Stimulated activated CD8-positive, alpha-beta memory T cell treated with anti-CD3 and anti-CD28 coated beads, Interleukin-12 subunit alpha, Interleukin-12 subunit beta, amount 100 ng/mL, for 1 hour (primary cell): ENCODE measurements around the gene PIK3CB.
"Not testable (repeated sequence)": the region's sequence is repeated elsewhere in the genome, so short reads cannot be mapped to it uniquely, and the experiment has no call there.

Experiments used
- DNase-seq: peaks from one replicate; pipeline ENCODE4 v3.0.0-alpha.2; 2020; ENCODE audit warnings: low read depth

PIK3CB gene

DNA sequence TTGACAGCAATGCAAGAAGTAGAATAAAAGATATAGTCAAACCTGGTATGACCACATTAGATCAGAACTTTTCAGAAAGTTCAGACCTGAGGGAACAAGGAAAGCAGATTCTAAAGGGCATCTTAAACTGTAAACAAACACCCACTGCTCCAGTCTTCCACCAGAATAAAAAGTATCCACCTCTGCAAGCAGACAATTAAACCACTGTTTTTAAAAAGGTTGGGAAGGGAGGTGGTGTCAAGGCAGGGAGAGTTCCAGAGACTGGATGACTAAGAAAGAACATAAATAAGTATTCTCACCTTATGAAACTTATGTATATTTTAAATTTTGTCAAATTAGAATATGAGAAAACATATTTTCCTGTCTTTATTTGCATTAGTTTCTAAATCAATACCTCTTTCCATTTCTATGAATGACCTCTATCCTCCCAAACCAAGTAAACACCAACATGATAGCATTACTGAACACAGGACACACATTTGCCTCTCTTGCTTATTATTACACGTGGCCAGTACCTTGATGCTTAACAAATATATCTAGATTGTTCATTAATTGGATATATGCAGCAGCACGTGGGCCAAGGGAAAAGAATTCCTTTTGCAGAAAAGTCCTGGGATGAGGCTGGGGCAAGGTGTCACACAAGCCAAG lies 31.6 kb downstream of the PIK3CB start:
- DNase-seq: no peak

DNA sequence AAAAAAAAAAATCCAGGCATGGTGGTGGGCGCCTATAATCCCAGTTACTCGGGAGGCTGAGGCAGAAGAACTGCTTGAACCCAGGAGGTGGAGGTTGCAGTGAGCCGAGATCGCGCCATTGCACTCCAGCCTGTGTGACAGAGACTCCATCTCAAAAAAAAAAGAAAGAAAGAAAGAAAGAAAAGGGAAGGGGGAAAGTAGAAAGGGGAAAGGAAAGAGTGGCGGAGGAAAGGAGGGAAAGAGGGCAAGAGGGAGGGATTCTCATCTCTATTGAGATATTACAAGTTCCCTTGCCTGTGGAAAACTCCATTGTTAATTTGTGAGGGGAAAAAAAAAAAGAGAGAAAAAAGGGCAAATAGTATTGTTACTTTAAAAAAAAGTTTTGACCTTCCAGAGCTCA lies 32.5 kb downstream of the PIK3CB start:
- not testable (repeated sequence) for DNase-seq

DNA sequence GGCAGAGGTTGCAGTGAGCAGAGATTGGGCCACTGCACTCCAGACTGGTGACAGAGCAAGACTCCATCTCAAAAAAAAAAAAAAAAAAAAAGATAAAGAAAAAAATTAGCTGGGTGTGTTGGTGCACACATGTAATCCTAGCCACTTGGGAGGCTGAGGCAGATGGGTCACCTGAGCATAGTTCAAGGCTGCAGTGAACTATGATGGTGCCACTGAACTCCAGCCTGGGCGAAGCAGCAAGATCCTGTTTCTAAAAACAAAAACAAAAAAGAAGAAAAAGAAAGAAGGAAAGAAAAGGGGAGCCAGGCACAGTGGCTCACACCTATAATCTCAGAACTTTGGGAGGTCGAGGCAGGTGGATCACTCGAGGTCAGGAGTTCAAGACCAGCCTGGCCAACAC lies 32.9 kb downstream of the PIK3CB start:
- DNase-seq: no peak

DNA sequence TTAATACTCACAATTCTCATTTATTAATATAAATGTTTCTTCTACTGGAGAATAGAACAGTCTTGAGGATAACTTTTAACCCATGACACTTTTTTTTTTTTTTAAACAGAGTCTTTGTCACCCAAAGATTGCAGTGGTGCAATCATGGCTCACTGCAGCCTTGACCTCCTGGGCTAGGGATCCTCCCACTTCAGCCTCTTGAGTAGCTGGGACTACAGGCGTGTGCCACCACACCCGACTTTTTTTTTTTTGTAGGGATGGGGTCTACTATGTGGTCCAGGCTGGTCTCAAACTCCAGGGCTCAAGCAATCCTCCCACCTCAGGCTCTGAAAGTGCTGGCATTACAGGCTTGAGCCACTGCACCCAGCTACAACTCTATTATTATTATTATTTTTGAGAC lies 34.5 kb downstream of the PIK3CB start:
- no peak for DNase-seq

DNA sequence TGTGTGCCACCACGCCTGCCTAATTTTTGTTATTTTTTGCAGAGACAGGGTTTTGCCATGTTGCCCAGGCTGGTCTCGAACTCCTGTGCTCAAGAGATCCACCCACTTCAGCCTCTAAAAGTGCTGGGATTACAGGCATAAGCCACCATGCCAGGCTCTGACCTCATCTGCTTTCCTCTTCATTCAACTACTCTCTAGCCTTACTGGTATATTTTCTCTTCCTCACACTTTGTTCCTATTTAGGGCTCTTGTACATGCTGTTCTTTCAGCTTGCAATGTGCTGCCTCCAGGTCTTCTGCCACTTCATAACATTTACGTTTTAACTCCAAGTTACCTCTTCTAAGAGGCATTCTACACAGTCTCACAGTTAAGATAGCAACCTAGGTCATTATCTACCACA lies 34.9 kb downstream of the PIK3CB start:
- no peak for DNase-seq

DNA sequence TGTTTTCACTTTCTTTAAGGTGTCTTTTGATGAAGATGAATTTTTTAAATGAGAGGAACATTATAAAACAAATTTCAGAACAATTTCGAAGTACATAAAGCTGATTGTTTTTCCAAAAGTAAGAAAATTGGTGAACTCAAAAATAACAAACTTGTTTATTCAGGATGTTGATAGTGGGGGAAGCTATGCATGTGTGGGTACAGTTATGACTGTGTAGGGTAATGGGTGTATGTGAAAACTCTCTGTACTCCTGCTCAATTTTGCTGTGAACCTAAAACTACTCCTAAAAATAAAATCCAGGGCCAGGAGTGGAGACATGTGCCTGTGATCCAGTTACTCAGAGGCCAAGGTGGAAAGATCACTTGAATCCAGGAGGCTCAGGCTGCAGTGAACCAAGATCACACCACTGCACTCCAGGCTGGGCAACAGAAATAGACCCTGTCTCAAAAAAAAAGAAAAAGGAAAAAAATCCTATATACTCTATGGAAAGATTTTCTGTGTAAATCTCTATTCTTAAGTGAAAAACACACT lies 37.2 kb downstream of the PIK3CB start:
- no peak for DNase-seq

DNA sequence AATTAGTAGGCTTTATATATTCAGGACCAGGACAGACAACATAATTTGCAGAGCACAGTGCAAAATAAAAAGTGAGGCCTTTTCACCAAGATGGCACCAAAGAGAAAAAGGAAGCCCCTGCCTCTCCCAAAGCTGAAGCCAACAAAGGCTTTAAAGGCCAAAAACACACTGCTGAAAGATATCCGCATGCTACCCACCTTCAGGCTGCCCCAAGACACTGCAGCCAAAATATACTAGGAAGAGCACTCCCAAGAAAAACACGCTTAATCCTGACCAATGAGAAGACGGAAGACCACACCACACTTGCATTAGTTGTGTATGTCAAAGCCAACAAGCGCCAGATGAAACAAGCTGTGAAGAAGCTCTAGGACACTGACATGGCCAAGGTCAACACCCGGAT lies 38.0 kb downstream of the PIK3CB start:
- DNase-seq: no peak

DNA sequence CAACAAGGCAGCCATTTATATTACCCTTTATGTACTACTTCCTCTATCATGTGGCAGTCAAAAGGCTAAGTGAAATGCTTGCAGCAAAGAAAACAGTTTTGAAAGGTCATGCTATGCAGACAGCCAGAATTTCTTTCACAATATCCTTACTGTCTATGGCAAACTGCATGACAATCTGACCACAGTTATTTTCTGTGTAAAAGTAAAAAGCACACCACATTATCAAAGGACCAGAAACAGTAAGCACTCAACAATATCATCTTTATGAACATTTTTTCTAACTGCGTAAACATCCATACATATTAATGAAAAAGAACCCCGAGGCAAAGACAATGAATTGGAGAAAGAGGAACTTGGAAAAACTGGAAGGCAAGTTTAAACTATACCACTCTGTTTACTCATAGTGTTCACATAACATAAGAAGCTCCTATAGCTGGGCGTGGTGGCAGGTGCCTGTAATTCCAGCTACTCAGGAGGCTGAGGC lies 47.9 kb downstream of the PIK3CB start:
- DNase-seq: no peak

DNA sequence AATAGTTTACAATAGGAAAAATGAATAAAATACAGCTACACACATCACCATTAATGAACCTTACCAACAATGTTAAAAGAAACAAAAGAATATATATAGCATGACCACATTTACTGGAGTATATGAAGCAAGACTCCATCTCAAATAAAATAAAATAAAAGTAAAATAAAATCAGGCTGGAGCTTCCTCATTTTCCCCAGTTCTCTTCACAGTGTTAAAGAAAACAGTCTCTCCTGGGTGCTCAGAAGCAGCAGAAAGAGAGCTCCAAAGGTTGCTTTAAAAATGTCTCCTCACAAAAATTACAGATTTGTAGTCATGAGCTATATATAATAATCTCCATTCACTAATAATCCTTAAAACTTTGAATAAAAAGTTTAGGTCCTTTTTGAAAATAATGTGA lies 48.8 kb downstream of the PIK3CB start:
- DNase-seq: no peak

DNA sequence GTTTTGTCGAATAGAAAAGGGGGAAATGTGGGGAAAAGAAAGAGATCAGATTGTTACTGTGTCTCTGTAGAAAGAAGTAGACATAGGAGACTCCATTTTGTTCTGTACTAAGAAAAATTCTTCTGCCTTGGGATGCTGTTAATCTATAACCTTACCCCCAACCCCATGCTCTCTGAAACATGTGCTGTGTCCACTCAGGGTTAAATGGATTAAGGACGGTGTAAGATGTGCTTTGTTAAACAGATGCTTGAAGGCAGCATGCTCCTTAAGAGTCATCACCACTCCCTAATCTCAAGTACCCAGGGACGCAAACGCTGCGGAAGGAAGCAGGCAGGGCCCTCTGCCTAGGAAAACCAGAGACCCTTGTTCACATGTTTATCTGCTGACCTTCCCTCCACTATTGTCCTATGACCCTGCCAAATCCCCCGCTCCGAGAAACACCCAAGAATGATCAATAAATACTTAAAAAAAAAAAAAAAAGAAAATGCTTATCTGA lies 49.3 kb downstream of the PIK3CB start:
- not testable (repeated sequence) for DNase-seq

DNA sequence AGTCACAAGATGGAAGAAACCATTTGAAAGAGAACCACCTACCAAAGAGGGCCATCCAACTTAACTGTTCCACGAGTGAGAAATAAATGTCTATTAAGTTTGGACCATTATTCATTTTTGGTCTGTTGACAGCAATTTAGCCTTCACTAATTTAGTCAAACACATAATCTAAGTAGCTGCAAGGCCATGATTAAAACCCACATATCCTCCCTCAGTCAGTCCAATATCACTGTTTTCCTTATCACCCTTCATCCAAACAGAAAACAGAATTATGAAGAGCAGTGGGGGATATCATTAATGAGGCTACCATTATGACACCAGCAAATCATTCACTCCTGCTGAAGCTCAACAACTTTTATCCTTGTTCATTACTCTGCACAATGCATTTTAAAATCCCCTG lies 52.0 kb downstream of the PIK3CB start:
- no peak for DNase-seq

DNA sequence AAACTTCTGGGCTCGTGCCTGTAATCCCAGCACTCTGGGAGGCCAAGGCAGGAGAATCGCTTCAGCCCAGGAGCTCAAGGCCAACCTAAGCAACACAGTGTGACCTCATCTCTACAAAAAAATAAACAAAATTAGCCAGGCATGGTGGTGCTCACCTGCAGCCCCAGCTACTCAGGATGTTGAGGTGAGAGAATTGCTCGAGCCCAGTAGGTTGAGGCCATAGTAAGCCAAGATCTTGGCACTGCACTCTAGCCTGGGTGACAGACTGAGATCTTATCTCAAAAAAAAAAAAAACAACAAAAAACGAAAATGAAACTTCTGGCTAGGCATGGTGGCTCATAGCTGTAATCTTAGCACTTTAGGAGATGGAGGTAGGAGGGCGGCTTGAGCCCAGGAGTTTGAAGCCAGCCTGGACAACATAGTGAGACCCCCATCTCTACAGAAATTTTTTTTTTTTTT lies 53.7 kb downstream of the PIK3CB start:
- DNase-seq: peak; percentile 20

DNA sequence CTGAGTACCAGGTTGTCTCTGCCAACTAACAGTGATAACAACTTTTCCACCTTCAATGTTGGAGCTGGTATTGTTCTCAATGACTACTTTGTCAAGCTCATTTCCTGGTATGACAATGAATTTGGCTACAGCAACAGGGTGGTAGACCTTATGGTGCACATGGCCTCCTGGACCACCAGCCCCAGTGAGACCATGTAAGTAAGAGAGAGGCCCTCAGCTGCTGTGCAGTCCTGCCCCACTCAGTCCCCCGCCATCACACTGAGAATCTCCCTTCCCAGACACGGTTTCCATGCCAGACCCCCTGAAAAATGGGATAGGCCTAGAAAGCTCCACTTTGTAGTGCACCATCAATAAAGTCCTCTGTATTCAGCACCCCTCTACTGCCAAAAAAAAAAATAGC lies 56.1 kb downstream of the PIK3CB start:
- DNase-seq: no peak

DNA sequence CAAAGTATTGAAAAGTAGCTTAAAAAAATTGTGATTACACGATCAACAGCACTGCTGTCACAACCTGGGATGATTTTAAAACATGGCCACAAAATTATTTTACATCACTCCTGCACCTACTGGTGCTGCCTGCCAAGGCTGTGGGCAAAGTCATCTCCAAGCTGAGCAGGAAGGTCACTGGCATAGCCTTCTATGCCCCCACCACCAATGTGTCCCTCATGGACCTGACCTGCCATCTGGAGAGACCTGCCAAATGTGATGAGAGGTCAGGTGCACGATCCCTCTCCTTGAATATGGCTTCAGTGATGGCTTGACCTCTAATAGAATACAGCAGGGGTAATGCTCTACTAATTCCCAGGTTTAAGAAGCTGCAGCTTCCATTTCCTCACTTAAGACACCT lies 57.8 kb downstream of the PIK3CB start:
- no peak for DNase-seq

DNA sequence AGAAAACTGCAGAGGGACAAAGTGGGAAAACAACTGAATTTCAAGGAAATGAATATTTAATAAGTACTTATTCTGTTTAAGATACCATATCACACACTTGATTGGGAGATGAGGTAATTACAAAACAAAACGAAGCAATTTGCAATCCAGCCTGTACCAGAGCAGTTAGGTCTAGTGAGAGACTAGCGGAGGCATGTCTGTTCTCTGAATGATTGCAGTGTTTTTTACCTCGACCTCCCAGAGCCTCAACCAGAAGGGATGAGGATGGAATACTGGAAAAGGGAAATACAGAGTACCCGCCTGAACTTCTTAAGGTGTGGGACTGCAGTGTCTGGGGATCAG lies 59.5 kb downstream of the PIK3CB start:
- DNase-seq: no peak

DNA sequence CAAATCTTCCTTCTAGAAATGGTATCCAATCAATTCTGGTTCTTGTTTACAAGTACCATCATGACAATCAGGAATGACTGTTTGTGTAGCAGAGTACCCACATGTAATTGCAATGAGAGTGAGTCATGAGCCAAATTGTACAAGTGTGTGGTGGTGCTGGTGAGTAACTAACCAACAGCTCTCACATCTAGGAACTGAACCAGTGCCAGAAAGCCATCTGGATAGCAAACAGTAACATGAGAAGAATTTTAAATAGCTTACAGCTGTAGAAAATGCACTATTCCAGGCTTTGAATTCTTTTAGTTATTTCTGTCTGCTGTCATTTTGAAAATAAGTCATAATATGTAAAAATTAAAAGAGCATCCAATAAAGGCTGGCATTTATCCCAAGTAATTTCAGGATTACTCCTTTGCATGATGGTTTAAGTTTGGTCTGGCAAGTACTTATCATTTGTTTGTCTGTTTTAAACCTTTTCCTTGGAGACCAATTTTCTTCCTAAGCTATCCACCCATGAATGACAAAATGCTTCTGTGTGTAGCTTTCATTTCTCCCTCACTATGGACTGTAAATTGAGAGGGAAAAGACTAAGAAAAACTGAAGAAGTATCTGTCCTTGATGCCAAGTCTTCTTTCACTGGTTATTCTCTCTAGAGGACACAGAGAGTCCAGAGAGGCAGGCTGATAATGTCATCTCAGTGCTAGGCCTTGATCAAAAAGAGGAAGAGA lies 60.0 kb downstream of the PIK3CB start:
- no peak for DNase-seq

DNA sequence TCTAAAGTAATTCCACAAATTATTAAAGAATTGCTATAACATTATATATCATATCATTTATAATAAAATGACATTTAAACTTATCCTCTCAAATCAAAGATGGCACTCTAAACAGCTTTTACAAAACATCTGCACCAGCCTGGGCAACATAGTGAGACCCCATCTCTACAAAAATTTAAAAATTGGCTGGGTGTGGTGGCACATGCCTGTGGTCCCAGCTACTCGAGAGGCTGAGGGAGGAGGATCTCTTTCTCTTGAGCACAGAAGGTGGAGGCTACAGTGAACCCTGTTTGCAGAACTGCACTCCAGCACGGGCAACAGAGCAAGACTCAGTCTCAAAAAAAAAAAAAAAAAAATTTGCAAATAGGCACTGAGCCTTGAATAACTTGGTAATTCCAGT lies 63.1 kb downstream of the PIK3CB start:
- DNase-seq: no peak

DNA sequence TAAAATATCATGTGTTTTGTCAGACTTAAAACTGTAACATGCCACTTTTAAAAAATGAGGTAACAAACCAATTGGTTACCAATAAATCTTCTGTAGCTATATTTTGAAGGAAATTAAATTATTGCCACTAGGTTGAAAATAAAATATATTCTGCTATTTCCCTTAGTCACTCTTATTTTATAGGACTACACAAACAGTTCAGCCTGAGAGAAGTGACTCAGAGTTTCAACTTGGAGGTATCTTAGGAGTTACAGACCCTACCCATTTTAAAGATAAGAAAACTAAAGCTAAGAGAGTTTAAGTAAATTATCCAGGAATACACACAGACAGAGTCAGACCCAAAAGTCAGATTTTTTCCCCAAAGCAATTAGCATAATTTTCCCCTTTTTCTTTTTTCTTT lies 65.1 kb downstream of the PIK3CB start:
- DNase-seq: no peak

DNA sequence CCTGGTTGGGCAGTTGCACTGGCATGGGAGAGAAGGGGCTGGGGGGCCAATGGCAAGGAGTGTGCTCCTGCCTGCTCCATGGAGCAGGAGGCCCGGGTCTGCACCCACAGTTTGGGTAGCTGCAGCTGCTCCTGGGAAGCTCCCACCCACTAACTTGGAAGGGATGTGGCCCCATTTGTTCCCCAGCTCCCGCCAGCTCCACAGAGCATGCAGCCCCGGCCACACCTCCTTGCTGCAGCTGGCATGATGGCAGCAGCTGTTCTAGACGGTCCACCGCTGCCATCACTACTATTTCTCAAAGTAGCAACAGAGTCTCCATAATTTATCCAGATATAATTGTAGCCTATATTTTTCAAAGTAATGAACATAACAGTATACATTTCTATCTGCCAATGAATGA lies 65.8 kb downstream of the PIK3CB start:
- no peak for DNase-seq

DNA sequence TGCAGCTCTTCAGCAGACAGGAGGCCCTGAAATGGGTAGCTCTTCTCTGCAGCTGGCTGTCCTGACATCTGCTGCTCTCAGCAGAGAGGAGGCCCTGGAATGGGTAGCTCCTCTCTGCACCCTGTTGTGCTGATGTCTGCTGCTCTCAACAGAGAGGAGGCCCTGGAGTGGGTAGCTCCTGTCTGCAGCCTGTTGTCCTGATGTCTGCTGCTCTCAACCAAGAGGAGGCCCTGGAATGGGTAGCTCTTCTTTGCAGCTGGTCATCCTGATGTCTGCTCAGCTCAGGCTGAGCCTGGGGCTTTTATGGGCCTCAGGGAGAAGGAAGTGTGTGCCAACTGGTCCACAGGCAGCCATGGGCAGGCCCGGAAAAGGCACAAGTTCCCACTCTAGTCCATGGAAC lies 66.6 kb downstream of the PIK3CB start:
- DNase-seq: no peak

DNA sequence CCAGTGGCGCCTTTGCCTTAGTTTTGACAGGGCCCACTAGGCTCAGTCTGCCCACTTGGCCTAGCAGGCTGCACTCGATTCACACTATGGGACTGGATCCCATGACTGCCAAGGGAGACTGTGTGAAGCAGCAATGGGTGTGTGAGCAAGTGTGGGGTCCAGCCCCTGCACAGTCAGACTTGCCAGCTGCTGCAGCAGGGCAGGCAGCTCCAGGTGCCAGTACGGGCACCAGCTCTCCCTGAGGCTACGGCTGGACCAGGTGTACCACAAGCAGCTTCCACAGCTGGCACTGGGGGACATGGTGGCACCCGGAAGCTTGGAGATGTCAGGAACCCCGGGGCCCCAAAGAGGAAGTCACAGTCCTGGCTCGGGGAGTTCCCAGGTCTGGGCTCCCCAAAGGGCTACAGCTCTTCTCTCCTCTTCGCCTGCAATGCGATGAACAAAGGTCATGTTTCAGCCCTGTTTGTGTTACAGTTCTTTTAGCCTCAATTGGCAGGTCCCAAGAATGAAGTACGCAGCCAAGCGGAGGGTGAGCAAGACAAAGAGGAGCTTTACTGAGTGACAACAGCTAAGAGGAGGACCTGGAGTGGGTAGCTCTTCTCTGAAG lies 67.1 kb downstream of the PIK3CB start:
- DNase-seq: no peak

DNA sequence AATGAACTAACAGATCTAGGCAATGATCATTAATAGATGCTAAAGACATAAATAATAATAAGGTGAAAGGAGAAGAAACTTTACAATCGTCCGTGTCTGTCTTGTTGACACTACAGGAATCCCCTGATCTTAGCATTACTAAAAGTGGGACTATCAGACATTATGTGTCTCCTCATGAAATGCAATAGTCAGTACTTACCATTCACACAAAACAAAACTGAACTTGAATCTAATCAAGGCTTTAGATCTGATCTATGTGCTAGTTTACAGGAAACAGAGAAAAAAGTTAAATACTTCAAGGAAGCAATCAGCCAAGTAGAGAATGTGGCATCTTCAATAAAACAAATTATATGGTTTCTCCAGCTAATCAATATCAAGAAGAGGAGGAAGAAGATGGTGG lies 73.7 kb downstream of the PIK3CB start:
- DNase-seq: no peak

DNA sequence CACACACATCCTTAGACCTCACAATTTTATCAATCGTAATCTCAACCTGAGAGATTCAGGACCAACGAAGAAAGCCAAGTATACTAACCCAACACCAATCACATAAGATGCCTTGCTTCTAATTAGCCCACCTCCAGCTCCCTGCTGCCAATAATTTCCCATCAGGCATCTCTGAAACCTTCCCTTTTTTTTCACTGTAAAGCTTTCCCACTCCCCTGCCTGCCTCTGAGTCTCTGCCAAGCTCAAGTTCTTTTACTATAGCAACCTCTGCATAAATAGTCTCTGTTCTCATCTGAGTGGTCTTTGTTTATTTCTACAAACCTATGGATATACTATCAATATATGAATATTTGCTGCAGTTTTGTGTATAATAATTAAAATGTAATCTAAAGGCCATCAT lies 86.5 kb downstream of the PIK3CB start:
- no peak for DNase-seq
